ENCODE data around the gene ITPR3.
"Not testable (repeated sequence)": the region's sequence is repeated elsewhere in the genome, so short reads cannot be mapped to it uniquely, and the experiment has no call there.

Gene ITPR3

GRCh38 chr6:33613795-33614168 lies 7.3 kb upstream of the ITPR3 start:
- DNase-seq (ENCODE audit: low read depth) = no peak

- DNase-seq (ENCODE audit: low read depth) = no peak
Observed at GRCh38 chr6:33616113-33616512, 5.0 kb upstream of the ITPR3 start.

- no peak for DNase-seq (ENCODE audit: low read depth)
Observed at GRCh38 chr6:33616913-33617312, 4.2 kb upstream of the ITPR3 start.

GRCh38 chr6:33619166-33619840 lies 1.8 kb upstream of the ITPR3 start:
- DNase-seq (ENCODE audit: low read depth) = no peak

- DNase-seq (ENCODE audit: low read depth) = no peak
Observed at GRCh38 chr6:33620158-33620855, 815 bp upstream of the ITPR3 start.

GRCh38 chr6:33621711-33622388 lies 728 bp downstream of the ITPR3 start:
- DNase-seq (ENCODE audit: low read depth) = no peak

- DNase-seq (ENCODE audit: low read depth) = no peak
Observed at GRCh38 chr6:33622456-33623431, 1.6 kb downstream of the ITPR3 start.

- no peak for DNase-seq (ENCODE audit: low read depth)
Observed at GRCh38 chr6:33623895-33624381, 2.8 kb downstream of the ITPR3 start.

- DNase-seq (ENCODE audit: low read depth) = no peak
Observed at GRCh38 chr6:33624856-33625255, 3.7 kb downstream of the ITPR3 start.

- DNase-seq (ENCODE audit: low read depth) = no peak
Observed at GRCh38 chr6:33627876-33628275, 6.8 kb downstream of the ITPR3 start.

GRCh38 chr6:33628401-33628964 lies 7.4 kb downstream of the ITPR3 start:
- DNase-seq (ENCODE audit: low read depth) = no peak

GRCh38 chr6:33630014-33630413 lies 8.9 kb downstream of the ITPR3 start:
- DNase-seq (ENCODE audit: low read depth) = no peak

- not testable (repeated sequence) for DNase-seq (ENCODE audit: low read depth)
Observed at GRCh38 chr6:33631521-33631920, 10.4 kb downstream of the ITPR3 start.

GRCh38 chr6:33631971-33632557 lies 10.9 kb downstream of the ITPR3 start:
- DNase-seq (ENCODE audit: low read depth) = no peak

GRCh38 chr6:33632558-33633039 lies 11.5 kb downstream of the ITPR3 start:
- DNase-seq (ENCODE audit: low read depth) = peak; percentile 24

GRCh38 chr6:33633084-33633461 lies 12.0 kb downstream of the ITPR3 start:
- DNase-seq (ENCODE audit: low read depth) = no peak

- peak; percentile 27 for DNase-seq (ENCODE audit: low read depth)
Observed at GRCh38 chr6:33633462-33634158, 12.5 kb downstream of the ITPR3 start.

GRCh38 chr6:33634161-33634727 lies 13.1 kb downstream of the ITPR3 start:
- no peak for DNase-seq (ENCODE audit: low read depth)

GRCh38 chr6:33634946-33635345 lies 13.8 kb downstream of the ITPR3 start:
- DNase-seq (ENCODE audit: low read depth) = no peak

GRCh38 chr6:33636655-33637054 lies 15.5 kb downstream of the ITPR3 start:
- no peak for DNase-seq (ENCODE audit: low read depth)
